Measurements from ENCODE around the gene SS18L1.

SS18L1 gene

GRCh38 chr20:62165762-62166399 lies 22.3 kb downstream of the SS18L1 start:
- no peak overlapping the region for H3K27ac Mint-ChIP-seq
- H3K9me3 Mint-ChIP-seq: no peaks in the 10 kb centered on the region
- no peaks in the 10 kb centered on the region for H3K27me3 Mint-ChIP-seq
- H3K36me3 Mint-ChIP-seq: peaks cover 4% of the 10 kb centered on the region
- H3K4me1 Mint-ChIP-seq: no peaks in the 10 kb centered on the region
- H3K4me3 Mint-ChIP-seq: no peak overlapping the region

- no peak overlapping the region for H3K27ac Mint-ChIP-seq
- no peak overlapping the region for H3K4me3 Mint-ChIP-seq
- no peaks in the 10 kb centered on the region for H3K4me1 Mint-ChIP-seq
- no peaks in the 10 kb centered on the region for H3K9me3 Mint-ChIP-seq
- H3K36me3 Mint-ChIP-seq: peaks cover 6% of the 10 kb centered on the region
- H3K27me3 Mint-ChIP-seq: no peaks in the 10 kb centered on the region
Observed at GRCh38 chr20:62167474-62167873, 23.9 kb downstream of the SS18L1 start.

GRCh38 chr20:62168061-62168460 lies 24.5 kb downstream of the SS18L1 start:
- peaks cover 6% of the 10 kb centered on the region for H3K36me3 Mint-ChIP-seq
- no peaks in the 10 kb centered on the region for H3K27me3 Mint-ChIP-seq
- H3K4me1 Mint-ChIP-seq: no peaks in the 10 kb centered on the region
- no peak overlapping the region for H3K27ac Mint-ChIP-seq
- H3K9me3 Mint-ChIP-seq: no peaks in the 10 kb centered on the region
- H3K4me3 Mint-ChIP-seq: no peak overlapping the region

GRCh38 chr20:62168890-62169435 lies 25.4 kb downstream of the SS18L1 start:
- H3K4me1 Mint-ChIP-seq: no peaks in the 10 kb centered on the region
- no peaks in the 10 kb centered on the region for H3K27me3 Mint-ChIP-seq
- peaks cover 6% of the 10 kb centered on the region for H3K36me3 Mint-ChIP-seq
- H3K27ac Mint-ChIP-seq: no peak overlapping the region
- no peak overlapping the region for H3K4me3 Mint-ChIP-seq
- no peaks in the 10 kb centered on the region for H3K9me3 Mint-ChIP-seq

GRCh38 chr20:62170536-62170935 lies 27.0 kb downstream of the SS18L1 start:
- Mint-ChIP-seq H3K27me3 (no peaks in the 10 kb centered on the region), H3K27ac (no peak overlapping the region), H3K4me1 (no peaks in the 10 kb centered on the region), H3K9me3 (no peaks in the 10 kb centered on the region), H3K4me3 (no peak overlapping the region), H3K36me3 (peaks cover 10% of the 10 kb centered on the region)

GRCh38 chr20:62171245-62171644 lies 27.7 kb downstream of the SS18L1 start:
- H3K27ac Mint-ChIP-seq: no peak overlapping the region
- H3K9me3 Mint-ChIP-seq: no peaks in the 10 kb centered on the region
- H3K36me3 Mint-ChIP-seq: peaks cover 10% of the 10 kb centered on the region
- no peaks in the 10 kb centered on the region for H3K4me1 Mint-ChIP-seq
- H3K4me3 Mint-ChIP-seq: no peak overlapping the region
- H3K27me3 Mint-ChIP-seq: no peaks in the 10 kb centered on the region

GRCh38 chr20:62172666-62173065 lies 29.1 kb downstream of the SS18L1 start:
- Mint-ChIP-seq H3K4me1 (no peaks in the 10 kb centered on the region), H3K4me3 (no peak overlapping the region), H3K36me3 (peaks cover 10% of the 10 kb centered on the region), H3K9me3 (no peaks in the 10 kb centered on the region), H3K27ac (no peak overlapping the region), H3K27me3 (no peaks in the 10 kb centered on the region)

- Mint-ChIP-seq H3K36me3 (peaks cover 8% of the 10 kb centered on the region), H3K27ac (no peak overlapping the region), H3K27me3 (no peaks in the 10 kb centered on the region), H3K9me3 (no peaks in the 10 kb centered on the region), H3K4me3 (no peak overlapping the region), H3K4me1 (no peaks in the 10 kb centered on the region)
Observed at GRCh38 chr20:62174021-62174804, 30.6 kb downstream of the SS18L1 start.

- Mint-ChIP-seq H3K4me1 (no peaks in the 10 kb centered on the region), H3K9me3 (no peaks in the 10 kb centered on the region), H3K4me3 (no peak overlapping the region), H3K27ac (no peak overlapping the region), H3K27me3 (no peaks in the 10 kb centered on the region), H3K36me3 (peaks cover 6% of the 10 kb centered on the region)
Observed at GRCh38 chr20:62174870-62175624, 31.5 kb downstream of the SS18L1 start.

- no peak overlapping the region for H3K27ac Mint-ChIP-seq
- no peaks in the 10 kb centered on the region for H3K27me3 Mint-ChIP-seq
- peaks cover 6% of the 10 kb centered on the region for H3K36me3 Mint-ChIP-seq
- no peaks in the 10 kb centered on the region for H3K4me1 Mint-ChIP-seq
- no peak overlapping the region for H3K4me3 Mint-ChIP-seq
- no peaks in the 10 kb centered on the region for H3K9me3 Mint-ChIP-seq
Observed at GRCh38 chr20:62175711-62176110, 32.1 kb downstream of the SS18L1 start.

- Mint-ChIP-seq H3K9me3 (no peaks in the 10 kb centered on the region), H3K4me3 (no peak overlapping the region), H3K27me3 (no peaks in the 10 kb centered on the region), H3K36me3 (peaks cover 6% of the 10 kb centered on the region), H3K4me1 (peaks cover 3% of the 10 kb centered on the region), H3K27ac (no peak overlapping the region)
Observed at GRCh38 chr20:62176866-62177265, 33.3 kb downstream of the SS18L1 start.

GRCh38 chr20:62177307-62177706 lies 33.7 kb downstream of the SS18L1 start:
- H3K27me3 Mint-ChIP-seq: no peaks in the 10 kb centered on the region
- no peak overlapping the region for H3K27ac Mint-ChIP-seq
- H3K4me1 Mint-ChIP-seq: peaks cover 8% of the 10 kb centered on the region
- H3K36me3 Mint-ChIP-seq: peaks cover 5% of the 10 kb centered on the region
- no peaks in the 10 kb centered on the region for H3K9me3 Mint-ChIP-seq
- H3K4me3 Mint-ChIP-seq: no peak overlapping the region

- Mint-ChIP-seq H3K27ac (no peak overlapping the region), H3K4me1 (peaks cover 10% of the 10 kb centered on the region), H3K9me3 (no peaks in the 10 kb centered on the region), H3K36me3 (peaks cover 4% of the 10 kb centered on the region), H3K27me3 (no peaks in the 10 kb centered on the region), H3K4me3 (no peak overlapping the region)
Observed at GRCh38 chr20:62178316-62179161, 35.0 kb downstream of the SS18L1 start.

- Mint-ChIP-seq H3K27me3 (no peaks in the 10 kb centered on the region), H3K4me3 (no peak overlapping the region), H3K27ac (no peak overlapping the region), H3K9me3 (no peaks in the 10 kb centered on the region), H3K36me3 (peaks cover 4% of the 10 kb centered on the region), H3K4me1 (peaks cover 16% of the 10 kb centered on the region)
Observed at GRCh38 chr20:62179162-62179504, 35.6 kb downstream of the SS18L1 start.

- H3K4me3 Mint-ChIP-seq: peak overlapping the region; percentile 92
- no peaks in the 10 kb centered on the region for H3K9me3 Mint-ChIP-seq
- H3K4me1 Mint-ChIP-seq: peaks cover 28% of the 10 kb centered on the region
- no peaks in the 10 kb centered on the region for H3K27me3 Mint-ChIP-seq
- H3K36me3 Mint-ChIP-seq: no peaks in the 10 kb centered on the region
- H3K27ac Mint-ChIP-seq: peak overlapping the region; percentile 95
Observed at GRCh38 chr20:62181808-62182207, 38.2 kb downstream of the SS18L1 start.
